Nephron progenitor cell (in vitro differentiated cells): ENCODE data around the gene CTNNA2.

Experiments
- DNase-seq: peaks from one replicate; pipeline ENCODE4 v3.0.0; 2021
- H3K27ac Mint-ChIP-seq: 2 replicates; pipeline ENCODE4 v1.8.0; 2021; ENCODE audit warnings: mild to moderate bottlenecking, moderate library complexity, mixed read lengths
- H3K27me3 Mint-ChIP-seq: 2 replicates; pipeline ENCODE4 v1.8.0; 2021; ENCODE audit warnings: mild to moderate bottlenecking, low read depth, mixed read lengths; ENCODE audit not compliant: poor library complexity
- H3K36me3 Mint-ChIP-seq: 2 replicates; pipeline ENCODE4 v1.8.0; 2021; ENCODE audit warnings: low read depth, mixed read lengths
- H3K4me1 Mint-ChIP-seq: 2 replicates; pipeline ENCODE4 v1.8.0; 2021; ENCODE audit warnings: mixed read lengths
- H3K4me3 Mint-ChIP-seq: 2 replicates; pipeline ENCODE4 v1.8.0; 2021; ENCODE audit warnings: mild to moderate bottlenecking, moderate library complexity, mixed read lengths
- H3K9me3 Mint-ChIP-seq: 2 replicates; pipeline ENCODE4 v1.8.0; 2021; ENCODE audit warnings: mild to moderate bottlenecking, moderate library complexity, mixed read lengths
- CTCF ChIP-seq: fragments of 200-600 bp; sonication (generic); IDR thresholded peaks from 2 replicates; pipeline ENCODE4 v1.5.0; 2021; ENCODE audit warnings: antibody characterized with exemption

The CTNNA2 gene

DNA sequence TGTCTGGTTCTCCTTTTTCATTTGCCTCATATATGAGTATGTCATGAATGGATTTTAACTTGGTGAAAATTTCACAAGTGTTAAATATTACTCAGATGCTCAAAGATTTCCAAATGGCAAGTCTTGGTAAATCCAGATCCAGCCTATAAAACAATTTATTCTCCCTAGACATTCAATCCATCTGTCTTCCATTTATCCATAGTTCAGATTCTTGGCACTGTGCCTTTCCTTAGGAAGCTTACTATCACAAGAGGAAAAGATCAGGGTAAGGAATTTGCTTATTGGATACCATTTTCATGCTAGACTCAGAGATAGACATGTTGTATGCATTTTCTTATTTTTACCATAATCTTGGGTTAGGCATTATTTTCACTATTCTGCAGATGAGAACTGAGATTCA, 864.2 kb downstream of the CTNNA2 start:
- no peaks in the 10 kb centered on the region for H3K36me3 Mint-ChIP-seq
- no peaks in the 10 kb centered on the region for H3K27me3 Mint-ChIP-seq
- no peaks in the 10 kb centered on the region for H3K4me1 Mint-ChIP-seq
- H3K27ac Mint-ChIP-seq = no peak overlapping the region
- no peak for DNase-seq
- TF ChIP-seq CTCF = no peak
- no peaks in the 10 kb centered on the region for H3K9me3 Mint-ChIP-seq
- H3K4me3 Mint-ChIP-seq = no peak overlapping the region

- H3K4me1 Mint-ChIP-seq = no peaks in the 10 kb centered on the region
- DNase-seq = no peak
- no peak overlapping the region for H3K4me3 Mint-ChIP-seq
- no peak overlapping the region for H3K27ac Mint-ChIP-seq
- no peaks in the 10 kb centered on the region for H3K27me3 Mint-ChIP-seq
- H3K36me3 Mint-ChIP-seq = no peaks in the 10 kb centered on the region
- no peak for TF ChIP-seq CTCF
- H3K9me3 Mint-ChIP-seq = no peaks in the 10 kb centered on the region
Measured at GRCh38 chr2:80380736-80381135, 867.9 kb downstream of the CTNNA2 start.

DNA sequence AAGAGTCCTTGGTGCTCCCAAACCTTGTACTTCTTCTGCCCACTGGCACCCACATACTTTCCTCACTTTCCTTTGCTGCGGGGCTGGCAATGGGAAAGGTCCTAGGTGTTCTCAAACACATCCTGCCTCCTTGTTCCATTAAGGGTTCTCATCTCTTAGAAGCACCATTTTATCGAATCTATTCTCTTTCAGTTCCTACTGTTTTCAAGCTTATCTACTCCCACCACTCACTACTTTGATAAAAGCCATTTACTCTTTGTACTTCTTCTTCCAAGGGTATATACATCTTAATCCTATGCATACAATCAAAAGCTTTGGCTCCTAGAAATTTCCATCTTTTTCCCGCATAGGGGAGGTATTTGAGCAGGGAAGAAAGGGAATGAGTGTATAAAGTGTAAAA, 868.8 kb downstream of the CTNNA2 start:
- H3K27me3 Mint-ChIP-seq = no peaks in the 10 kb centered on the region
- H3K9me3 Mint-ChIP-seq = no peaks in the 10 kb centered on the region
- H3K4me3 Mint-ChIP-seq = no peak overlapping the region
- DNase-seq = no peak
- no peak overlapping the region for H3K27ac Mint-ChIP-seq
- no peaks in the 10 kb centered on the region for H3K4me1 Mint-ChIP-seq
- no peaks in the 10 kb centered on the region for H3K36me3 Mint-ChIP-seq
- TF ChIP-seq CTCF = no peak

DNA sequence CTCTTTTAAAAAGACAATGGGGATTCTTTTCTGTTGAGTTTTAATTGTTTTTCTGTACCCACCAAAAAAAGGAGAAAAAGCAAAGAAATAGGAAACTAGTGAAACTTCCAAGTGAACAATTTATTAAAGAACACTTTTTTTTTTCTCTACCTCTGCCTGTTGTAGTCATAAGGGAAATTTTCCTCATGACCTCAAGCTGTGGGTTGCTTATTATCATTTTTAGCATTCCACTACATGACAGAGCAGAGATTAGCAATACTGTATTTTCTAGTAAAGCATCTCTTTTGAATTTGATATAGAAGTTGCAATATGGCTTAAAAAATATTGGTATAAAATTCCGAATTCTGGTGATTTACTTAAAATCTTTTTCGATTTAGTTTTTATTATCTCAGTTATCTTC, 879.6 kb downstream of the CTNNA2 start:
- Mint-ChIP-seq H3K27ac (no peak overlapping the region), H3K36me3 (peaks cover 3% of the 10 kb centered on the region), H3K27me3 (peaks cover 8% of the 10 kb centered on the region), H3K9me3 (peaks cover 4% of the 10 kb centered on the region), H3K4me1 (no peaks in the 10 kb centered on the region), H3K4me3 (no peak overlapping the region)
- no peak for DNase-seq
- TF ChIP-seq CTCF = no peak

DNA sequence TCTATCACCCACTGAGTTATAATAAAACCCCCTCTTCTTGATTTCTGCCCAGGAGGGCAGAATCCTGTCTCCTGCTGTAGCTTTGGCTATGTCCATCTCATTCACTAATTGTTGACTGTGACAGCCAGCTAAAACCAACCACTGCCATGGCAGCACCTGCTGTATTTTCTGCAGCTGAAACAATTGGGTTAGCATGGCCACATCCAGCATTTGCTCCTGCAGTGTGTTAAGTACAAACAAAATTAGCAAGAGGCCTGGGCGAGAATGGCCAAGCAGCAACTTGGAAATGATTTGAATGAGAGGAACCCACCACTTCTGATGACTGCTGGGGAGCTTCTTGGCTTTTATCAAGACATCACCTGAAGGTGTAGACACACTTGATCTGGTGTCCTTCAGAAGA, 881.1 kb downstream of the CTNNA2 start:
- Mint-ChIP-seq H3K4me3 (no peak overlapping the region), H3K4me1 (no peaks in the 10 kb centered on the region), H3K27me3 (peaks cover 8% of the 10 kb centered on the region), H3K36me3 (peaks cover 13% of the 10 kb centered on the region), H3K27ac (no peak overlapping the region), H3K9me3 (peaks cover 14% of the 10 kb centered on the region)
- no peak for DNase-seq
- TF ChIP-seq CTCF = no peak

DNA sequence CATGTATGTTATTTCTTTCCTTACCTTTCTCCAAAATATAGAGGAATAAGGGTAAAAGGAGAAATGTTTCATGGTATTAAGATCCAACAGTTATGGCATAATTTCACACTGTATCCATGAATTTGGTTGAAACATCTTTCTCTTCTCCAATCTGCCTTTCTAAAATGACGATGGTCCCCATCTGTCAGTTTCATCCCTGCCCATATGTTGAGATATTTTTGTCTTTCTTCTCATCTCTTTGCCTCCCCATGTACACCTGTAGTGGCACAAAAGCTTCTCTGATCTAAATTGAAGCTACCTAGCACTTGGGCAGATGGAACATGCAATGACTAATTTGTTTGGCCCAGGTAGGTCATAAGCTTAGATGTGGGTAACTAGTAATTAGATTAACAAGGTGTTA, 882.4 kb downstream of the CTNNA2 start:
- no peak for DNase-seq

More for the DNA sequence above, 882.4 kb downstream of the CTNNA2 start:
- Mint-ChIP-seq H3K9me3 (peaks cover 14% of the 10 kb centered on the region), H3K27me3 (peaks cover under 1% of the 10 kb centered on the region), H3K36me3 (peaks cover 13% of the 10 kb centered on the region), H3K4me1 (no peaks in the 10 kb centered on the region), H3K4me3 (no peak overlapping the region), H3K27ac (no peak overlapping the region)
- TF ChIP-seq CTCF = no peak
